HepG2 (cell line): Measurements from ENCODE around the gene MRPL50. TPM values are rescaled to one million over a fixed set of nuclear protein-coding genes. Genes with fewer than 3 reads are reported as not detected.
A peak's percentile ranks its signal among the peaks of the same experiment; 100 is the strongest.

Experiments
- CREB1 ChIP-seq, 2 experiments: fragments of 450-650 bp in 1 of 2; IDR thresholded peaks; 2 replicates each; pipeline ENCODE4 v1.6.1; 2016 to 2017; ENCODE audit warnings: control low read depth in 1 of 2, mild to moderate bottlenecking in 1 of 2, missing compliant biosample characterization in 1 of 2, missing genetic modification characterization in 1 of 2
- FLYWCH1 ChIP-seq: sonication (generic); formaldehyde crosslinking; IDR thresholded peaks from 2 replicates; pipeline ENCODE4 v1.8.1; 2023; ENCODE audit warnings: mild to moderate bottlenecking, missing genetic modification reagents
- GATAD2A ChIP-seq: IDR thresholded peaks from 2 replicates; pipeline ENCODE4 v1.6.1; 2016
- IRF2 ChIP-seq: IDR thresholded peaks from 2 replicates; pipeline ENCODE4 v1.6.1; 2018; ENCODE audit warnings: missing genetic modification reagents, missing compliant biosample characterization
- KLF12 ChIP-seq: sonication (generic); formaldehyde crosslinking; IDR thresholded peaks from 2 replicates; pipeline ENCODE4 v1.4.0; 2020; ENCODE audit warnings: missing genetic modification reagents, borderline replicate concordance
- MAFF ChIP-seq: IDR thresholded peaks from 2 replicates; pipeline ENCODE4 v1.6.1; 2011; ENCODE audit warnings: low read depth, low read length, improper control_type of control experiment
- MIER3 ChIP-seq: IDR thresholded peaks from 2 replicates; pipeline ENCODE4 v1.6.1; 2016; ENCODE audit warnings: missing compliant biosample characterization, borderline replicate concordance
- RBM39 ChIP-seq: fragments of 200-400 bp; formaldehyde crosslinking; IDR thresholded peaks from one replicate; pipeline ENCODE4 v1.6.1; 2018; ENCODE audit warnings: antibody characterized with exemption, mild to moderate bottlenecking, low read depth, low read length; ENCODE audit not compliant: poor library complexity, severe bottlenecking
- SMAD9 ChIP-seq: sonication (generic); formaldehyde crosslinking; IDR thresholded peaks from 2 replicates; pipeline ENCODE4 v1.5.1; 2020; ENCODE audit warnings: mild to moderate bottlenecking, missing genetic modification reagents
- SMYD3 ChIP-seq: sonication (generic); formaldehyde crosslinking; IDR thresholded peaks from 2 replicates; pipeline ENCODE4 v1.8.1; 2023; ENCODE audit warnings: mild to moderate bottlenecking, missing genetic modification reagents
- SPEN ChIP-seq: sonication (generic); formaldehyde crosslinking; IDR thresholded peaks from 2 replicates; pipeline ENCODE4 v1.5.1; 2020; ENCODE audit warnings: low read depth, mild to moderate bottlenecking, missing genetic modification reagents
- ZNF264 ChIP-seq: sonication (generic); formaldehyde crosslinking; IDR thresholded peaks from 2 replicates; pipeline ENCODE4 v1.4.0; 2020; ENCODE audit warnings: missing genetic modification reagents
- ZNF354B ChIP-seq: sonication (generic); formaldehyde crosslinking; IDR thresholded peaks from 2 replicates; pipeline ENCODE4 v1.8.0; 2022; ENCODE audit warnings: mild to moderate bottlenecking, missing genetic modification reagents
- ZNF430 ChIP-seq: sonication (generic); formaldehyde crosslinking; IDR thresholded peaks from 2 replicates; pipeline ENCODE4 v1.9.0; 2021; ENCODE audit warnings: mild to moderate bottlenecking, missing genetic modification reagents
- ZNF788 ChIP-seq: sonication (generic); formaldehyde crosslinking; IDR thresholded peaks from 2 replicates; pipeline ENCODE4 v1.5.0; 2020; ENCODE audit warnings: mild to moderate bottlenecking, missing genetic modification reagents, borderline replicate concordance
- ZSCAN9 ChIP-seq: IDR thresholded peaks from 2 replicates; pipeline ENCODE4 v1.6.1; 2016; ENCODE audit warnings: borderline replicate concordance
- polyA plus RNA-seq, 8 experiments: library from polyadenylated mRNA; depleted of rRNA in 3 of 8; stranded (reverse) in 7 of 8; unstranded in 1 of 8; fragments of >200 nt; fragmentation: Illumina TruSeq in 4 of 8; extraction: Trizol in 4 of 8; gene quantifications; 2 replicates each; pipeline versions ENCODE4 v1.2.1 to v1.2.3, GENCODE V29; 2011 to 2016; ENCODE audit warnings: low read depth in 4 of 8, missing spikeins in 1 of 8, mixed read lengths in 1 of 8; ENCODE audit not compliant: insufficient read depth in 1 of 8
- total RNA-seq, 5 experiments: library from RNA; depleted of rRNA; stranded (reverse); fragments of >200 nt; fragmentation: Illumina TruSeq; extraction: Trizol; gene quantifications; 2 replicates each; pipeline ENCODE4 v1.2.3, GENCODE V29; 2016; ENCODE audit warnings: low read depth in 1 of 5
- TF ChIP-seq, protein P1 (sequence below): sonication (generic); formaldehyde crosslinking; IDR thresholded peaks from 2 replicates; pipeline ENCODE4 v1.9.0; 2022; ENCODE audit warnings: missing genetic modification reagents, mild to moderate bottlenecking, borderline replicate concordance
- TF ChIP-seq, protein P2 (sequence below): fragments of 450-650 bp; IDR thresholded peaks from 2 replicates; pipeline ENCODE4 v1.6.1; 2017
- TF ChIP-seq, protein P3 (sequence below): sonication (generic); formaldehyde crosslinking; IDR thresholded peaks from 2 replicates; pipeline ENCODE4 v1.4.0; 2020; ENCODE audit warnings: mild to moderate bottlenecking, low read depth, missing genetic modification reagents
- TF ChIP-seq, protein P4 (sequence below): IDR thresholded peaks from 2 replicates; pipeline ENCODE4 v1.6.1; 2016; ENCODE audit warnings: control low read depth
- TF ChIP-seq, protein P5 (sequence below): sonication (generic); formaldehyde crosslinking; IDR thresholded peaks from 2 replicates; pipeline ENCODE4 v1.5.1; 2020; ENCODE audit warnings: missing genetic modification reagents, mild to moderate bottlenecking, borderline replicate concordance

The MRPL50 gene
- total and polyA plus RNA-seq, 2 of the 13 experiments (the other 11 are each of a cell fraction or from before 2014, with no cell fraction given), result 37.1 to 70.0 TPM

DNA sequence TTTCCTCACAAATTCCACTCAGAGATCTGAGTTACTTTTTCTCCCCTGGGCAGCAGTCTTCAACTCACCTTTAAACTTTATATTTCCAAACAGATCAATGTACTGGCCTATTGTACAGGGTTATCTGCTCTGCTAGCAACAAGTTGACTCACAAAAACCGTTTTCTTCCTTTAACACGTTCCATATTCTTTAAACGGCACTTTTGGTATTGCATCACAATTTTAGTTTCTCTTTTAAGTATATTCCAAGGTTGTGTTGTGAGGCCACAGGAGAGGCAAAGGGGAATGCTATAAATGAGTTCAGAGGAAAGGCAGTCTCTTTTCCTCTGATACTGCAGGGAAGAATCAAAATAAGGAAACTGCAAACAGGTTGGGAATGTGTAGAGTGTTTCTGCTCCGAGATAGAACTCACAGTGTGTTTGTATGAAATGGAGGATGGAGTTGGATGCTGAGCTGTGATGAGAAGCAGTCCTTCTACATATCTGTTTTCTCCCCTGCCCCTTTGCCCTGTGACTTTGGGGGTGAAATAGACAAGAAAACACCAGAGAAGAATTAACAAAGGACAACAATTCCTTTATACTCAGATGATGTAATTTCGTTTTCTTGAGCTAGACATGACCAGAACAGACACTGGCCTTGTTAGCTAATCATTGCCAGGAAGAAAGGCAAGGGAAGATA, 47.1 kb upstream of the MRPL50 start (continued):
- TF ChIP-seq, protein P1, sequence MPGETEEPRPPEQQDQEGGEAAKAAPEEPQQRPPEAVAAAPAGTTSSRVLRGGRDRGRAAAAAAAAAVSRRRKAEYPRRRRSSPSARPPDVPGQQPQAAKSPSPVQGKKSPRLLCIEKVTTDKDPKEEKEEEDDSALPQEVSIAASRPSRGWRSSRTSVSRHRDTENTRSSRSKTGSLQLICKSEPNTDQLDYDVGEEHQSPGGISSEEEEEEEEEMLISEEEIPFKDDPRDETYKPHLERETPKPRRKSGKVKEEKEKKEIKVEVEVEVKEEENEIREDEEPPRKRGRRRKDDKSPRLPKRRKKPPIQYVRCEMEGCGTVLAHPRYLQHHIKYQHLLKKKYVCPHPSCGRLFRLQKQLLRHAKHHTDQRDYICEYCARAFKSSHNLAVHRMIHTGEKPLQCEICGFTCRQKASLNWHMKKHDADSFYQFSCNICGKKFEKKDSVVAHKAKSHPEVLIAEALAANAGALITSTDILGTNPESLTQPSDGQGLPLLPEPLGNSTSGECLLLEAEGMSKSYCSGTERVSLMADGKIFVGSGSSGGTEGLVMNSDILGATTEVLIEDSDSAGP (CRISPR knock-in tag), result no peak
- TF ChIP-seq MAFF (0 out of 2 replicates have a peak, but pooled peaks have one; percentile 2), SMAD9 (CRISPR knock-in tag) (no peak), ZNF264 (CRISPR knock-in tag) (no peak), CREB1 (IDR thresholded peaks at IDR 0.05) (no peak), CREB1 (CRISPR knock-in tag; IDR thresholded peaks at IDR 0.05) (peak; percentile 59), SMYD3 (CRISPR knock-in tag) (no peak), FLYWCH1 (CRISPR knock-in tag) (no peak), KLF12 (CRISPR knock-in tag) (no peak), MIER3 (CRISPR knock-in tag) (peak; percentile 42; the same call in 1 of the 2 replicates), ZNF430 (CRISPR knock-in tag) (no peak), ZNF788 (CRISPR knock-in tag) (no peak; the same call in 1 of the 2 replicates), ZNF354B (no peak), GATAD2A (CRISPR knock-in tag) (peak; percentile 92), SPEN (CRISPR knock-in tag) (no peak), IRF2 (CRISPR knock-in tag) (peak; percentile 86), ZSCAN9 (no peak), RBM39 (no peak)
- TF ChIP-seq, protein P2, sequence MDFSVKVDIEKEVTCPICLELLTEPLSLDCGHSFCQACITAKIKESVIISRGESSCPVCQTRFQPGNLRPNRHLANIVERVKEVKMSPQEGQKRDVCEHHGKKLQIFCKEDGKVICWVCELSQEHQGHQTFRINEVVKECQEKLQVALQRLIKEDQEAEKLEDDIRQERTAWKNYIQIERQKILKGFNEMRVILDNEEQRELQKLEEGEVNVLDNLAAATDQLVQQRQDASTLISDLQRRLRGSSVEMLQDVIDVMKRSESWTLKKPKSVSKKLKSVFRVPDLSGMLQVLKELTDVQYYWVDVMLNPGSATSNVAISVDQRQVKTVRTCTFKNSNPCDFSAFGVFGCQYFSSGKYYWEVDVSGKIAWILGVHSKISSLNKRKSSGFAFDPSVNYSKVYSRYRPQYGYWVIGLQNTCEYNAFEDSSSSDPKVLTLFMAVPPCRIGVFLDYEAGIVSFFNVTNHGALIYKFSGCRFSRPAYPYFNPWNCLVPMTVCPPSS, result no peak
- TF ChIP-seq, protein P3, sequence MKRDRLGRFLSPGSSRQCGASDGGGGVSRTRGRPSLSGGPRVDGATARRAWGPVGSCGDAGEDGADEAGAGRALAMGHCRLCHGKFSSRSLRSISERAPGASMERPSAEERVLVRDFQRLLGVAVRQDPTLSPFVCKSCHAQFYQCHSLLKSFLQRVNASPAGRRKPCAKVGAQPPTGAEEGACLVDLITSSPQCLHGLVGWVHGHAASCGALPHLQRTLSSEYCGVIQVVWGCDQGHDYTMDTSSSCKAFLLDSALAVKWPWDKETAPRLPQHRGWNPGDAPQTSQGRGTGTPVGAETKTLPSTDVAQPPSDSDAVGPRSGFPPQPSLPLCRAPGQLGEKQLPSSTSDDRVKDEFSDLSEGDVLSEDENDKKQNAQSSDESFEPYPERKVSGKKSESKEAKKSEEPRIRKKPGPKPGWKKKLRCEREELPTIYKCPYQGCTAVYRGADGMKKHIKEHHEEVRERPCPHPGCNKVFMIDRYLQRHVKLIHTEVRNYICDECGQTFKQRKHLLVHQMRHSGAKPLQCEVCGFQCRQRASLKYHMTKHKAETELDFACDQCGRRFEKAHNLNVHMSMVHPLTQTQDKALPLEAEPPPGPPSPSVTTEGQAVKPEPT (CRISPR knock-in tag), result no peak
- TF ChIP-seq, protein P4, sequence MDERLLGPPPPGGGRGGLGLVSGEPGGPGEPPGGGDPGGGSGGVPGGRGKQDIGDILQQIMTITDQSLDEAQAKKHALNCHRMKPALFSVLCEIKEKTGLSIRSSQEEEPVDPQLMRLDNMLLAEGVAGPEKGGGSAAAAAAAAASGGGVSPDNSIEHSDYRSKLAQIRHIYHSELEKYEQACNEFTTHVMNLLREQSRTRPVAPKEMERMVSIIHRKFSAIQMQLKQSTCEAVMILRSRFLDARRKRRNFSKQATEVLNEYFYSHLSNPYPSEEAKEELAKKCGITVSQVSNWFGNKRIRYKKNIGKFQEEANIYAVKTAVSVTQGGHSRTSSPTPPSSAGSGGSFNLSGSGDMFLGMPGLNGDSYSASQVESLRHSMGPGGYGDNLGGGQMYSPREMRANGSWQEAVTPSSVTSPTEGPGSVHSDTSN (CRISPR knock-in tag), result no peak
- TF ChIP-seq, protein P5, sequence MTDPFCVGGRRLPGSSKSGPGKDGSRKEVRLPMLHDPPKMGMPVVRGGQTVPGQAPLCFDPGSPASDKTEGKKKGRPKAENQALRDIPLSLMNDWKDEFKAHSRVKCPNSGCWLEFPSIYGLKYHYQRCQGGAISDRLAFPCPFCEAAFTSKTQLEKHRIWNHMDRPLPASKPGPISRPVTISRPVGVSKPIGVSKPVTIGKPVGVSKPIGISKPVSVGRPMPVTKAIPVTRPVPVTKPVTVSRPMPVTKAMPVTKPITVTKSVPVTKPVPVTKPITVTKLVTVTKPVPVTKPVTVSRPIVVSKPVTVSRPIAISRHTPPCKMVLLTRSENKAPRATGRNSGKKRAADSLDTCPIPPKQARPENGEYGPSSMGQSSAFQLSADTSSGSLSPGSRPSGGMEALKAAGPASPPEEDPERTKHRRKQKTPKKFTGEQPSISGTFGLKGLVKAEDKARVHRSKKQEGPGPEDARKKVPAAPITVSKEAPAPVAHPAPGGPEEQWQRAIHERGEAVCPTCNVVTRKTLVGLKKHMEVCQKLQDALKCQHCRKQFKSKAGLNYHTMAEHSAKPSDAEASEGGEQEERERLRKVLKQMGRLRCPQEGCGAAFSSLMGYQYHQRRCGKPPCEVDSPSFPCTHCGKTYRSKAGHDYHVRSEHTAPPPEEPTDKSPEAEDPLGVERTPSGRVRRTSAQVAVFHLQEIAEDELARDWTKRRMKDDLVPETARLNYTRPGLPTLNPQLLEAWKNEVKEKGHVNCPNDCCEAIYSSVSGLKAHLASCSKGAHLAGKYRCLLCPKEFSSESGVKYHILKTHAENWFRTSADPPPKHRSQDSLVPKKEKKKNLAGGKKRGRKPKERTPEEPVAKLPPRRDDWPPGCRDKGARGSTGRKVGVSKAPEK (CRISPR knock-in tag), result peak; percentile 80; the same call in 1 of the 2 replicates
